Skeletal muscle satellite cell (primary cell): Measurements from ENCODE around the gene RAI14.
"Not testable (repeated sequence)": the region's sequence is repeated elsewhere in the genome, so short reads cannot be mapped to it uniquely, and the experiment has no call there.

Source experiments
- H3K27me3 ChIP-seq: 2 replicates; pipeline ENCODE4 v1.7.0; 2013; ENCODE audit warnings: low read length; ENCODE audit not compliant: control insufficient read depth, insufficient read depth
- H3K36me3 ChIP-seq: 2 replicates; pipeline ENCODE4 v1.7.0; 2013; ENCODE audit warnings: mild to moderate bottlenecking, control low read depth, low read length; ENCODE audit not compliant: insufficient read depth
- H3K4me1 ChIP-seq: 2 replicates; pipeline ENCODE4 v1.7.0; 2013; ENCODE audit warnings: low read length; ENCODE audit not compliant: control insufficient read depth, insufficient read depth
- H3K4me2 ChIP-seq: 2 replicates; pipeline ENCODE4 v1.7.0; 2013; ENCODE audit warnings: mild to moderate bottlenecking, low read length
- H3K4me3 ChIP-seq: 2 replicates; pipeline ENCODE4 v1.7.0; 2013; ENCODE audit warnings: low read length
- H3K9ac ChIP-seq: 2 replicates; pipeline ENCODE4 v1.7.0; 2013; ENCODE audit warnings: mild to moderate bottlenecking, low read depth, low read length, moderate library complexity
- H3K9me3 ChIP-seq: replicated peaks from 2 replicates; pipeline ENCODE4 v1.7.0; 2013; ENCODE audit warnings: mild to moderate bottlenecking, control low read depth, low read length

RAI14 gene

GRCh38 chr5:34743878-34744277, 87.8 kb downstream of the RAI14 start:
- Histone ChIP-seq H3K9ac (peak overlapping the region; percentile 66), H3K4me2 (peak overlapping the region; percentile 55), H3K27me3 (no peaks in the 10 kb centered on the region), H3K4me3 (no peak overlapping the region), H3K9me3 (no peaks in the 10 kb centered on the region), H3K36me3 (peaks cover 11% of the 10 kb centered on the region), H3K4me1 (peaks cover 47% of the 10 kb centered on the region)

DNA sequence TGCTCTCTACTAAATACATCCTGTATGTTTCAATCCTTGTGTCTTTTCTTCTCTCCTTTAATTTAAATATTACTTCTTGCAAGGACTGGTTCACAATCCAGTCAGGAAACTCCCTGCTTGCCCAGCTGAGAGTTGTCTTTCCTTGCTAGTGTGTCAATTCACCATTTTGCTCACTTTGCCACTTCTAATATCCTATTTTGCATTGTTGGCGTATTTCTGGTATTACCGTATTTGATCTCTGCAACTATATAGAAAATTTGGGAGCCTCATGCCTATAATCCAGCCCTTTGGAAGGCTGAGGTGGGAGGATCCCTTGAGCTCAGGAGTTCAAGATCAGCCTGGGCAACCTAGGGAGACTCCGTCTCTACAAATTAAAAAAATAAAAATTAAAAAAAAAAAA, 92.3 kb downstream of the RAI14 start:
- no peaks in the 10 kb centered on the region for H3K9me3 ChIP-seq
- peaks cover 23% of the 10 kb centered on the region for H3K36me3 ChIP-seq
- H3K4me1 ChIP-seq, result peaks cover 31% of the 10 kb centered on the region
- no peaks in the 10 kb centered on the region for H3K27me3 ChIP-seq
- no peak overlapping the region for H3K4me2 ChIP-seq
- H3K4me3 ChIP-seq, result no peak overlapping the region
- no peak overlapping the region for H3K9ac ChIP-seq

GRCh38 chr5:34749431-34749873, 93.3 kb downstream of the RAI14 start:
- Histone ChIP-seq H3K36me3 (peaks cover 23% of the 10 kb centered on the region), H3K27me3 (no peaks in the 10 kb centered on the region), H3K4me3 (no peak overlapping the region), H3K4me1 (peaks cover 21% of the 10 kb centered on the region), H3K9me3 (no peaks in the 10 kb centered on the region), H3K4me2 (no peak overlapping the region), H3K9ac (no peak overlapping the region)

GRCh38 chr5:34750206-34750605, 94.1 kb downstream of the RAI14 start:
- no peak overlapping the region for H3K4me3 ChIP-seq
- H3K27me3 ChIP-seq, result no peaks in the 10 kb centered on the region
- H3K9ac ChIP-seq, result no peak overlapping the region
- H3K4me2 ChIP-seq, result no peak overlapping the region
- H3K9me3 ChIP-seq, result no peaks in the 10 kb centered on the region
- H3K4me1 ChIP-seq, result peaks cover 14% of the 10 kb centered on the region
- peaks cover 25% of the 10 kb centered on the region for H3K36me3 ChIP-seq

DNA sequence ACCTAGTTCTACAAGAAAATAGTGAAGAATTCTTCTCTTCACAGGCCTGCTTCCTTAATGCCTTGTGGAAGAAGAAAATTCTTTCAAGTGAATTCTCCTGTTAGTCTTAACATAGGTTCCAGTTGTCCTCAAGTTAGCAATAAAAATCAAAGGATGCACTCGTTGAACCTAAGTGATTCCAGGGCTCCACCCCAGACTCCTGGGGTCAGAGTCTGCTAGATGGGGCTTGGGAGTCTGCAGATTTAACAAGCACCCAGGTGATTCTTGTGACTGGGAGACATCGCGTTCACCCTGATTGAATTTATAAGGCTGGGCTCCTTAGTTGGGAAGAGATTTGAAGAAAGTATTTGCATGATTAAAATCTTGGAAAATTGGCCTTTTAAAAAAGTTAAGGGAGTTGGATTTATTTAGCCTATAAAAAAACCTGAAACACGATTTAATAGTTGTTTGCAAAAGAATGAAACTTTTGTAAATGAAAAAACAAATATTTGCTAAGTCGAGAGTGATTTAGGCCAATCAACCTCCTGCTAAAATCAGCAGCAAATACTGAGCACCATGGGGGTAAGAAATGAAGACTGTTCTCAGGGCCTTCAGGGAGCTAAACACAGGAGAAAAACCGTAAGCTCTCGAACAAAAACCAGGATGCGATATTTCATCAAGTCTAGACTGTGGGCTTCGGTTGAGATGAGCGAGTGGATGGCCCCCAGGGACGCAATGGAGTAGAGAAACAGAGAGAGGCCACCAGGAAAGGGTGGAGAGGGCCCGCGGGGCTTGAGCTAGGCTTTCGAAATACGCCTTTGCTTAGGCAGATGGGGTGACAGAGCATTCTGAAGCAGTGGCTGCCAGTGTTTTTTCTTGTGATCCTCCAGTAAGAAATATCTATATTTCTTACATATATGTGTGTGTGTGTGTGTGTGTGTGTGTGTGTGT, 95.9 kb downstream of the RAI14 start:
- H3K4me1 ChIP-seq, result peaks cover 22% of the 10 kb centered on the region
- no peaks in the 10 kb centered on the region for H3K27me3 ChIP-seq
- H3K36me3 ChIP-seq, result peaks cover 37% of the 10 kb centered on the region
- H3K9me3 ChIP-seq, result no peaks in the 10 kb centered on the region
- H3K9ac ChIP-seq, result no peak overlapping the region
- no peak overlapping the region for H3K4me3 ChIP-seq
- H3K4me2 ChIP-seq, result no peak overlapping the region

- H3K36me3 ChIP-seq, result peaks cover 46% of the 10 kb centered on the region
- H3K9me3 ChIP-seq, H3K9ac ChIP-seq, H3K4me3 ChIP-seq, H3K4me2 ChIP-seq, H3K27me3 ChIP-seq: not testable (repeated sequence)
- H3K4me1 ChIP-seq, result peaks cover 27% of the 10 kb centered on the region
Observed at GRCh38 chr5:34753236-34753635, 97.1 kb downstream of the RAI14 start.

DNA sequence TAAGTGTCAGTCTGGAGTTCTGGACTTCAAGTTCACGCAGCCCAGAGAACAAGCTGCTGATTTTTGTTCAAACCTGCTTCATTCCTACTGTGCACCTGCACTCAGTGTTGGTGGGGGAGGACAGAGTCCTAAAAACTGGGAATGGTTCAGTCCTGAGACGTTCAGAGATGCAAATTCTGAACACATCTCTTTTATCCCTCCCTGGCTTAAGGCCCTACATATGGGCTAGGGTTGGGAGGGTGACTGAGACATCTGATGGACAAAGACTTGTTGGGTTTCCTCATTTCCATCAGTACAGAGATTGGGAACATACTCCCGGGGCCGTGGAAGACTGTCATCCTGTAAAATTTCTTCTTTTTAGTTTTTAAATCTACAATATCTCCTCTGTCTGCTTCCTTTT, 99.8 kb downstream of the RAI14 start:
- H3K4me1 ChIP-seq, result peaks cover 13% of the 10 kb centered on the region

DNA sequence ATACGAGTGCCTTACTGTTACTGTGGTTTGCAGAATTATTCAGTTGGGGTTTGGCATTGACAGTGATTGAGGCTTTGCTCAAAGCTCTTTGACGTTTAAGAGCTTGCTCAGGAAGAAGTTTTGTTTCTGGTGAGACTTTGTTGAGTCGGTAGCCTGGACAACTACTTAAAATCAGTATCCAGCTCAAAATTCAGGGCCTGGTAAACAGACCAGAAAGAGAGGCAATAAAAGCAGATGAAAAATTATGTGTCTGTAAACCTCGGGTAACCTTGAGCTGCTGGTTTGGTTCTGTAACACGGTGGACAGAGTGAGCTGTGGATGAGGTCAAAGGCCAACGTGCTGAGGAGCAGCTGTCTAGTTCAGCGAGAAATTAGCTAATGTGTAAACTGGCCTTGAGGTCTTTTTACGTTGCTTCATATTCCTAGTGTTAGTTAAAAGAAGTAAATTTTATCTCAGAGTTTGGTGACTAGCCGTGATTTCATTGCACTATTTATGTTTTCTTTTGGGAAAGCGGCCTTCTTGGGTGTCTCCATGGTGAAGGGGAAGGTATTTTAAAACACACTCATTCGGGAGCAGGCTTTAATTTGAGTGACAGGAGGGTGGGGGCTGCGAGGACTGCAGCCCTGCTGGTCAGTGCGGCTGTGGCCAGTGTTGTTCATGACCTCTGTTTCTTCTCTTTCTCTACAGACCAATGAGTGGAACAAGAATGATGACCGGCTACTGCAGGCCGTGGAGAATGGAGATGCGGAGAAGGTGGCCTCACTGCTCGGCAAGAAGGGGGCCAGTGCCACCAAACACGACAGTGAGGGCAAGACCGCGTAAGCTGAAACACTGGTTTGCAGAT, 100.9 kb downstream of the RAI14 start:
- no peaks in the 10 kb centered on the region for H3K9me3 ChIP-seq
- no peaks in the 10 kb centered on the region for H3K27me3 ChIP-seq
- H3K4me1 ChIP-seq, result peaks cover 15% of the 10 kb centered on the region
- peak overlapping the region; percentile 35 for H3K9ac ChIP-seq
- H3K4me2 ChIP-seq, result peak overlapping the region; percentile 7
- H3K36me3 ChIP-seq, result peaks cover 61% of the 10 kb centered on the region
- H3K4me3 ChIP-seq, result no peak overlapping the region

More for the DNA sequence above, 99.8 kb downstream of the RAI14 start:
- Histone ChIP-seq H3K9ac (peak overlapping the region; percentile 35), H3K9me3 (no peaks in the 10 kb centered on the region), H3K27me3 (no peaks in the 10 kb centered on the region), H3K4me3 (no peak overlapping the region), H3K4me2 (no peak overlapping the region), H3K36me3 (peaks cover 51% of the 10 kb centered on the region)

GRCh38 chr5:34758514-34758913, 102.4 kb downstream of the RAI14 start:
- Histone ChIP-seq H3K4me2 (no peak overlapping the region), H3K9ac (no peak overlapping the region), H3K27me3 (no peaks in the 10 kb centered on the region), H3K4me1 (peaks cover 29% of the 10 kb centered on the region), H3K9me3 (no peaks in the 10 kb centered on the region), H3K36me3 (peaks cover 62% of the 10 kb centered on the region), H3K4me3 (no peak overlapping the region)

DNA sequence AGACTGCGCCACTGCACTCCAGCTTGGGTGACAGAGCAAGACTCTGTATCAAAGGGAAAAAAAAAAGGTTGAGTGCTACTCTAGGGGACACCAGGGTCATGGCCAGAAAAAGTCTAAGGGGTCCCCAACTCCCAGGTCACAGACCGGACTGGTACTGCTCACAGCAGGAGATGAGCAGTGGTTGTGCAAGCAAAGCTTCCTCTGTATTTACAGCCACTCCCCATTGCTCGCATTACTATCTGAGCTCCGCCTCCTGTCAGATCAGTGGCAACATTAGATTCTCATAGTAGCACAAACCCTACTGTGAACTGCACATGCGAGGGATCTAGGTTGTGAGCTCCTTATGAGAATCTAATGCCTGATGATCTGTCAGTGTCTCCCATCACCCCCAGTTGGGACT, 103.1 kb downstream of the RAI14 start:
- H3K4me3 ChIP-seq, H3K27me3 ChIP-seq, H3K9me3 ChIP-seq, H3K9ac ChIP-seq, H3K4me2 ChIP-seq: not testable (repeated sequence)
- Histone ChIP-seq H3K4me1 (peaks cover 29% of the 10 kb centered on the region), H3K36me3 (peaks cover 69% of the 10 kb centered on the region)

DNA sequence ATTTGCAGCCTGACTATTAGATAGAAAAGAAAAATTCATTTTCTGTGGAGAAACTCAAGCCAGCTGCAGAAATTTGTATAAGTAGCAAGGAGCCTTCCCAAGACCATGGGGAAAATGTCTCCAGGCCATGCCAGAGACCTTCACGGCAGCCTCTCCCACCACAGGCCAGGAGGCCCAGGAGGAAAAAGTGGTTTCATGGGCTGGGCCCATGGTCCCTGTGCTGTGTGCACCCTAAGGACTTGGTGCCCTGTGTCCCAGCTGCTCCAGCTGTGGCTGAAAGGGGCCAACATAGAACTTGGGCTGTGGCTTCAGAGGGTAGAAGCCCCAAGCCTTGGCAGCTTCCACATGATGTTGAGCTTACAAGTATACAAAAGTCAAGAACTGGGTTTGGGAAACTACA, 109.5 kb downstream of the RAI14 start:
- Histone ChIP-seq H3K4me1 (peaks cover 16% of the 10 kb centered on the region), H3K9me3 (no peaks in the 10 kb centered on the region), H3K4me2 (no peak overlapping the region), H3K27me3 (no peaks in the 10 kb centered on the region), H3K4me3 (no peak overlapping the region), H3K36me3 (peaks cover 74% of the 10 kb centered on the region), H3K9ac (no peak overlapping the region)
